Esophagus muscularis mucosa (tissue), 4 donors: Measurements from ENCODE around the gene JMJD4. TPM values are rescaled to one million over a fixed set of nuclear protein-coding genes. Genes with fewer than 3 reads are reported as not detected.

Experiments
- DNase-seq: peaks from one replicate; pipeline ENCODE4 v3.0.0-alpha.2; 2017; ENCODE audit errors: extremely low spot score
- H3K27ac ChIP-seq, 4 donors: fragments of 200-600 bp; sonication (generic); replicated peaks in 1 of 4; 1 replicate in 3 of 4; 2 replicates in 1 of 4; pipeline ENCODE4 v1.5.1; 2016 to 2019; ENCODE audit warnings: mild to moderate bottlenecking in 1 of 4
- H3K27me3 ChIP-seq, 4 donors: fragments of 200-600 bp; sonication (generic); one replicate each; pipeline versions ENCODE4 v1.5.1 to v1.6.0; 2016 to 2019
- H3K36me3 ChIP-seq, 4 donors: fragments of 200-600 bp; sonication (generic); one replicate each; pipeline ENCODE4 v1.5.1; 2016 to 2019
- H3K4me1 ChIP-seq, 4 donors: fragments of 200-600 bp; sonication (generic); one replicate each; pipeline ENCODE4 v1.5.1; 2016 to 2019
- H3K4me3 ChIP-seq, 4 donors: fragments of 200-600 bp; sonication (generic); 1 replicate in 2 of 4; 2 replicates in 2 of 4; pipeline ENCODE4 v1.5.1; 2016 to 2019; ENCODE audit warnings: mild to moderate bottlenecking in 4 of 4, moderate library complexity in 1 of 4
- H3K9me3 ChIP-seq, 4 donors: fragments of 200-600 bp; sonication (generic); 1 replicate in 3 of 4; 2 replicates in 1 of 4; pipeline ENCODE4 v1.5.1; 2016 to 2019
- EP300 ChIP-seq: sonication (generic); formaldehyde crosslinking; IDR thresholded peaks from one replicate; pipeline ENCODE4 v1.6.1; 2017; ENCODE audit warnings: antibody characterized with exemption
- POLR2A ChIP-seq: fragments of 450-650 bp; IDR thresholded peaks from one replicate; pipeline ENCODE4 v1.6.1; 2017; ENCODE audit warnings: antibody characterized with exemption, moderate library complexity, mild to moderate bottlenecking, low read depth
- POLR2AphosphoS5 ChIP-seq, 2 donors: sonication (generic); formaldehyde crosslinking; IDR thresholded peaks; one replicate each; pipeline ENCODE4 v1.6.1; 2017; ENCODE audit warnings: antibody characterized with exemption in 2 of 2
- WGBS: methylation state at CpG from one replicate; pipeline ENCODE4 v1.1.5; 2018; 5-methylcytosine and 5-hydroxymethylcytosine counted together
- intact Hi-C: fragments of 100-400 bp; cut with DNase I; formaldehyde crosslinking; loops from one replicate; pipeline ENCODE4 v1.15.1; 2023
- total RNA-seq, 4 donors: library from RNA; depleted of rRNA; stranded (reverse); fragments of >200 nt; gene quantifications; one replicate each; pipeline versions ENCODE4 v1.1.0 to v1.2.1, GENCODE V29; 2016
- TF ChIP-seq, protein P1 (sequence below), 3 experiments: fragments of 200-600 bp in 2 of 3; fragments of 450-650 bp in 1 of 3; sonication (generic) in 2 of 3; IDR thresholded peaks; one replicate each; pipeline ENCODE4 v1.5.1; 2017 to 2019; ENCODE audit warnings: antibody characterized with exemption in 3 of 3, mild to moderate bottlenecking in 2 of 3, moderate library complexity in 1 of 3

Gene JMJD4
- total RNA-seq, 4 donors from 2014 or later: 10.8 to 18.4 (median 14.2) TPM

DNA sequence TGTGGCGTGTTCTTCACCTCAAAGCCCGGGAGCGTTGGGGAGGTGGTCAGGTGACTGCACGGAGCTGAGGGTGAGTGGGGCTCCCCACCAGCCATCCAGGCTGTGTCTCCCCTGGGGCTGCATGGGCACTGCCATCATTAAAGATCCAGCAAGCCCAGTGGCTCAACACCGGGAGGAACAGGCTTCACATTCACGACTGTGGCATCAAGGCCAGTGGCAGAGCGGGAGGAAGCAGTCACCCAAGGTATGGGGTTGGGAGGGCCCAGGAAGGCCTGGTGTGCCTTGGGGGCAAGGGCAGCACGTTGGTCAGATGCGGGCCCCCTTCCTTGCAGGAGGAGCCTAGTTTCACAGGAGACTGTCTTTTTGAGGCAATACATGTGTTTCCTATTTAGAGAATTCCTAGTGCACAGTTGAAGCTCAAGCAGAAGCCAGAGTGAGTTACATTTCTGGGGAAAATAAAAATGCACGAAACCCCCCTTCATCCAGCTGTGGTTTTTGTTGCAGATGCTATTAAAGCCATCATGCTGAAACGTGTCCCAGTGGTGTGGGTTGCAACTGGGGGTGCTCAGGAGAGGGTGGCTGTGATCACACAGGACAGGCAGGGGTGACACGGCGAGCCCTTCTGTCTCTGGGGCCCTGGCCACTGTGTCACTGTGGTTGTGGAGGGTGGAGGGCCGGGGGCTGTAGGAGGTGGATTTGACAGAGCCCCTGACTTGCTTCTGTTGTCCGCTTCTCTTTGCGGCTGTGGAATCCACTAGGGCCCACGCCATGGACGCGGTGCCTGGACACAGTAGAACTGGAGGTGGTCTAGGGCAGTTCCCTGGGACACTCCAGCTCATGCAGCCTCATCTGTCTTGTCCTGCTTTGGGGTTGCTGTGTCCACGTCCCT, 34.2 kb upstream of the JMJD4 start:
- no peak overlapping the region for H3K4me3 ChIP-seq
- 91% methylated on average over 18 of the region's 20 CpGs for WGBS
- no peaks in the 10 kb centered on the region for H3K27me3 ChIP-seq
- intact Hi-C loops: loop anchor here (10.0 kb wide), 1 partner anchor 316 kb away; the partner anchor contains the start of gene ARF1
- no peak for DNase-seq
- H3K4me1 ChIP-seq: peaks cover 0 to 10% (median 2%) of the 10 kb centered on the region in 4 donors
- TF ChIP-seq, protein P1, sequence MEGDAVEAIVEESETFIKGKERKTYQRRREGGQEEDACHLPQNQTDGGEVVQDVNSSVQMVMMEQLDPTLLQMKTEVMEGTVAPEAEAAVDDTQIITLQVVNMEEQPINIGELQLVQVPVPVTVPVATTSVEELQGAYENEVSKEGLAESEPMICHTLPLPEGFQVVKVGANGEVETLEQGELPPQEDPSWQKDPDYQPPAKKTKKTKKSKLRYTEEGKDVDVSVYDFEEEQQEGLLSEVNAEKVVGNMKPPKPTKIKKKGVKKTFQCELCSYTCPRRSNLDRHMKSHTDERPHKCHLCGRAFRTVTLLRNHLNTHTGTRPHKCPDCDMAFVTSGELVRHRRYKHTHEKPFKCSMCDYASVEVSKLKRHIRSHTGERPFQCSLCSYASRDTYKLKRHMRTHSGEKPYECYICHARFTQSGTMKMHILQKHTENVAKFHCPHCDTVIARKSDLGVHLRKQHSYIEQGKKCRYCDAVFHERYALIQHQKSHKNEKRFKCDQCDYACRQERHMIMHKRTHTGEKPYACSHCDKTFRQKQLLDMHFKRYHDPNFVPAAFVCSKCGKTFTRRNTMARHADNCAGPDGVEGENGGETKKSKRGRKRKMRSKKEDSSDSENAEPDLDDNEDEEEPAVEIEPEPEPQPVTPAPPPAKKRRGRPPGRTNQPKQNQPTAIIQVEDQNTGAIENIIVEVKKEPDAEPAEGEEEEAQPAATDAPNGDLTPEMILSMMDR (IDR thresholded peaks at IDR 0.05): no peak
- TF ChIP-seq POLR2AphosphoS5 (IDR thresholded peaks at IDR 0.05) (no peak), EP300 (no peak), POLR2A (no peak)
- H3K9me3 ChIP-seq: no peaks in the 10 kb centered on the region
- peaks cover 7 to 83% (median 70%) of the 10 kb centered on the region in 4 donors for H3K36me3 ChIP-seq
- no peak overlapping the region for H3K27ac ChIP-seq

DNA sequence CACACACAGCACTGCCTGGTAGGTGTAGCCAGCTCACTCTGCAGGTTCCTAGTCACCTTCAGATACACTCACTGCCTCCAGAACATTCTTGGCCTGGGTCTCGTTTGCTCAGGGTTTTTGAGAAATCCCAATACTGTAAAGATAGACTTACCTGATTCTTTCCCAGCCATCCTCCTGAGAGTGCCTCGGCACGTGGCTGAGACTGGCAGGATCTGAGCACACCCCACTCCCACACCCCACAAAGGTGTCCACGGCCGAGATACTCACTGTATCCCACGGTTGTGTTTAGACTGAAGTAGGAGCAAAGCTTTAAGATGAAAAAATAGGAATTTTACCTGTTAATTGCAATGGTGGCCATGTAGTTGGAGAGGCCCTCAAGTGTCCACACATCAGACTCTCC, 33.5 kb upstream of the JMJD4 start:
- Histone ChIP-seq H3K27ac (no peak overlapping the region), H3K4me1 (peaks cover 0 to 13% (median 6%) of the 10 kb centered on the region in 4 donors), H3K4me3 (no peak overlapping the region), H3K9me3 (no peaks in the 10 kb centered on the region), H3K27me3 (no peaks in the 10 kb centered on the region), H3K36me3 (peaks cover 7 to 77% (median 65%) of the 10 kb centered on the region in 4 donors)
- 95% methylated on average over 6 of the region's 6 CpGs for WGBS
- DNase-seq: no peak
- TF ChIP-seq POLR2AphosphoS5 (IDR thresholded peaks at IDR 0.05): no peak
- intact Hi-C loops: loop anchor here (10.0 kb wide), 1 partner anchor 316 kb away; the partner anchor contains the start of gene ARF1

DNA sequence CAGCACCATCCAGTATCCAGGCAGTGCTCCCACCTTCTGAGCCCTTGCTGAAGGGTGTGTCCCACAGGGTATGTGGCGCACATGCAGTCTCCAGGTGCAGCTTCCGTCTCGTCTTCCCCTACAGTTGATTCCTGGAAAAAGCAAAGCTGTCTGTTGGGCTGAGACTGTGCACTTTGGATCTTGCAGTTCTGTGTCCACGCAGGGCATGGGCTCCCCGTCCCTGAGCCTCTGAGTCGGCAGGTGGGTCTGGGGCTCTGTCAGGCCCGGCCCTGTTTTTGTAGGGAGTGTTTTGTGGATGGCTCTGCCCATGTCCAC, 33.0 kb upstream of the JMJD4 start:
- Histone ChIP-seq H3K4me1 (peaks cover 5 to 19% (median 11%) of the 10 kb centered on the region in 4 donors), H3K9me3 (no peaks in the 10 kb centered on the region), H3K4me3 (no peak overlapping the region), H3K36me3 (peaks cover 7 to 77% (median 64%) of the 10 kb centered on the region in 4 donors), H3K27ac (no peak overlapping the region), H3K27me3 (no peaks in the 10 kb centered on the region)
- WGBS: 97% methylated on average over 4 of the region's 7 CpGs
- DNase-seq: no peak
- TF ChIP-seq POLR2AphosphoS5 (IDR thresholded peaks at IDR 0.05) (no peak), EP300 (no peak), POLR2A (no peak)
- TF ChIP-seq, protein P1 (IDR thresholded peaks at IDR 0.05): no peak
- intact Hi-C loops: loop anchor here (10.0 kb wide), 1 partner anchor 317 kb away; the partner anchor contains the start of gene ARF1

DNA sequence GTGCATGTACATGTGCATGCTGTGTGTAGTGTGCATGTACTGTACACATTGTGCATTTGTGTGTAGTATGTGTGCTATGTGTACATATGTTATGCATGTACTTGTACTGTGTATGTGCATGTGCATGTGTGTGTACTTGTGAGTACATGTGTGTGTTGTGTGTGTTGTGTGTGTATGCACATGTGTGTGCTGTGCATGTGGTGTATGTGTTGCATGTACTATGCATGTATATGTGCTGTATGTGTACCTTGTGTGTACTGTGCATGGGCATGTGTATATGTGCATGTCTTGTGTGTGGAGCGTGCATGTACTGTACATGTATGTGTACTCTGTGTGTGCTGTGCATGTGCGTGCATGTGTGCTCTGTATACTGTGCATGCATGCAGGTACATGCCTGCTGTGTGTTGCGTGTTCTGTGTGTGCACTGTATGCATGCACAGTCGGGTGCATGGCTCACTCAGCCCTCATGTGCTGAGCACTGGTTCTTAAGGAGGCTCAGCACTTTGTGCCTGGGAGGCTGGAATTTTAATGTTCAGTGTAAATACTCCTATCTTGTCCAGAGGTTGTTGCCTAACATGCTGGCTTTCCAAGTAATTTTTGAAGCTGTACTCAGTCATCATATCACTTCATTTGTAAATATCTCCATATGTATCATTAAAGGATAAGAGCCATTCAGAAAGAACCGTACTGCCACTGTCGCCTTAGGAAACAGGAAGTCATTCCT, 32.5 kb upstream of the JMJD4 start:
- peaks cover 10 to 24% (median 16%) of the 10 kb centered on the region in 4 donors for H3K4me1 ChIP-seq
- WGBS: 81% methylated on average over 6 of the region's 6 CpGs
- DNase-seq: no peak
- H3K27me3 ChIP-seq: no peaks in the 10 kb centered on the region
- peaks cover 7 to 77% (median 64%) of the 10 kb centered on the region in 4 donors for H3K36me3 ChIP-seq
- H3K27ac ChIP-seq: no peak overlapping the region
- no peak overlapping the region for H3K4me3 ChIP-seq
- intact Hi-C loops: loop anchor here (10.0 kb wide), 1 partner anchor 317 kb away; the partner anchor contains the start of gene ARF1
- no peak for TF ChIP-seq POLR2AphosphoS5 (IDR thresholded peaks at IDR 0.05)
- TF ChIP-seq EP300: no peak
- no peak for TF ChIP-seq POLR2A
- TF ChIP-seq, protein P1 (IDR thresholded peaks at IDR 0.05): no peak
- H3K9me3 ChIP-seq: no peaks in the 10 kb centered on the region
